H7 (cell line): ENCODE results near the gene GADD45A. TPM values are rescaled to one million over a fixed set of nuclear protein-coding genes. Genes with fewer than 3 reads are reported as not detected.
A peak's percentile ranks its signal among the peaks of the same experiment; 100 is the strongest.

Experiments
- DNase-seq: peaks from one replicate; pipeline ENCODE4 v3.0.0; 2012
- H3K27me3 ChIP-seq: 2 replicates; pipeline ENCODE4 v1.6.0; 2011; ENCODE audit warnings: mild to moderate bottlenecking, low read length; ENCODE audit not compliant: control insufficient read depth, insufficient read depth
- H3K36me3 ChIP-seq: replicated peaks from 2 replicates; pipeline ENCODE4 v1.5.1; 2011; ENCODE audit warnings: low read length; ENCODE audit not compliant: control insufficient read depth, insufficient read depth
- H3K4me3 ChIP-seq: 2 replicates; pipeline ENCODE4 v1.5.1; 2011; ENCODE audit warnings: low read depth, mild to moderate bottlenecking, control low read depth, low read length, moderate library complexity; ENCODE audit not compliant: insufficient read depth
- total RNA-seq: library from RNA; depleted of rRNA; stranded (reverse); fragments of >200 nt; shearing (Covaris generic); gene quantifications from 2 replicates; pipeline ENCODE4 v1.2.3, GENCODE V29; 2014; rRNA removed

The GADD45A gene, protein sequence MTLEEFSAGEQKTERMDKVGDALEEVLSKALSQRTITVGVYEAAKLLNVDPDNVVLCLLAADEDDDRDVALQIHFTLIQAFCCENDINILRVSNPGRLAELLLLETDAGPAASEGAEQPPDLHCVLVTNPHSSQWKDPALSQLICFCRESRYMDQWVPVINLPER
- total RNA-seq, result 18.3 TPM in 2 replicates

DNA sequence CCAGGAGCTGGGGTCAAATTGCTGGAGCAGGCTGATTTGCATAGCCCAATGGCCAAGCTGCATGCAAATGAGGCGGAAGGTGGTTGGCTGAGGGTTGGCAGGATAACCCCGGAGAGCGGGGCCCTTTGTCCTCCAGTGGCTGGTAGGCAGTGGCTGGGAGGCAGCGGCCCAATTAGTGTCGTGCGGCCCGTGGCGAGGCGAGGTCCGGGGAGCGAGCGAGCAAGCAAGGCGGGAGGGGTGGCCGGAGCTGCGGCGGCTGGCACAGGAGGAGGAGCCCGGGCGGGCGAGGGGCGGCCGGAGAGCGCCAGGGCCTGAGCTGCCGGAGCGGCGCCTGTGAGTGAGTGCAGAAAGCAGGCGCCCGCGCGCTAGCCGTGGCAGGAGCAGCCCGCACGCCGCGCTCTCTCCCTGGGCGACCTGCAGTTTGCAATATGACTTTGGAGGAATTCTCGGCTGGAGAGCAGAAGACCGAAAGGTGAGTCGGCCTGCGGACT is at the start of gene GADD45A:
TSS of gene GADD45A (plus strand) at position 135 of the 491 bp plus-strand sequence. CDS start at position 429, 294 bp downstream.
- peak within 1 kb of the TSS; percentile 98 for H3K4me3 ChIP-seq
- no peaks in the 10 kb centered on the region for H3K27me3 ChIP-seq
- peaks cover 7% of the 10 kb centered on the region for H3K36me3 ChIP-seq
- peak; percentile 95 for DNase-seq

DNA sequence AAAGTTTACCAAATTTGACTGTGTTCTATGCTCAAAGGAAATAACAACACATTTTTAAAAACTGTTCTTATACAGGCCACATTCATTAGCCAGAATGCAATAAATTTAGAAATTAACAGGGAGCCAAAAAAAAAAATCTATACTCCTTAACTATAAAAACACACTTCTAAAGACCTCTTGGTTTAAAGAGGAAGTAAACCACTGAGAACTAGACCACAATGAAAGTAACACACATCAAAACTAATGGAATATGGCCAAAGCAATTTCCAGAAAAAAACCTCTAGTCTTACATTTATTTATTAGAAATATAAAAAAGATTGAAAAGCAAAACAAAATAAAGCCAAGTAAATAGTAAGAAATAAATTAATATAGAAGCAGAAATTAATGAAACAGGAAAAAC is 48.9 kb upstream of the GADD45A start:
- Histone ChIP-seq H3K4me3 (no peak overlapping the region), H3K27me3 (no peaks in the 10 kb centered on the region), H3K36me3 (no peaks in the 10 kb centered on the region)
- DNase-seq, result no peak

DNA sequence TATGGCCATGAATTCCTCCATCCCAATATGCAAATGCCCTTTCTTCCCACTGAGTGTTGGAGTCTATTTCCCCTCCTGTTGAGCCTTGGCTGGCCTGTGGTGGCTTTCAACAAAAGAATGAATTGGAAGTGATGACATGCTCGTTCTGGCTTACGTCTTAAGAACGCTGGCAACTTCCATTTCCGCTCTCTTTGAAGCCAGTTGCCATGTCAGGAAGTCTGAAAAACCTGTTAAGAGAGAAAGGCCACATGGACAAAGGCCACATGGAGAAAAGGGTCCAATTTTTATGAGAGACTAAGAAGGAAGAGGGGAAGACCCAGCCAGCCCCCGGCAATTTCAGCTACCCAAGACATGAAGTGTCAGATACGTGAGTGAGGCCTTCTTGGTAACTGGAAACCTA is 45.6 kb upstream of the GADD45A start:
- DNase-seq, result no peak
- no peak overlapping the region for H3K4me3 ChIP-seq

DNA sequence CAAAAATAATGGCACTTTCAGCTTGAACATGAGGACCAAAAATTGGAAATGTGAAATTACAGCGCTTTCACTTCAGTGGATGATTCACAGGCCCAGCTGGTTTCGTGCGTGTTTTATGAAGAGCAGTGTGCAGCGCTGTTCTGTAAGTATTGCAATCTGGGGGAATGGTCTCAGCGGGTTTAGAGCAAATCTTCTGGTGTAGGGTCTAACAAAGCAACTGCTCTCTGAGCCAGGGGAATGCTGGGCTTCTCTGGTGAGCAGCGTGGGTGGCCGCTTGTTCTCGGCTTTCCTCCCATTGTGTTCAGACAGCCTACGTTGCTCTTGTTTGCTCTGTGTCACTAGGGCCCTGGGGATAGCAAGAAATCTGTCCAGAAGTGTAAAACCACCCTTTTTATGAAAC is 42.4 kb upstream of the GADD45A start:
- H3K4me3 ChIP-seq, result no peak overlapping the region
- DNase-seq, result peak; percentile 7
- H3K36me3 ChIP-seq, result no peaks in the 10 kb centered on the region
- H3K27me3 ChIP-seq, result no peaks in the 10 kb centered on the region

More for the DNA sequence above, 45.6 kb upstream of the GADD45A start:
- Histone ChIP-seq H3K27me3 (no peaks in the 10 kb centered on the region), H3K36me3 (no peaks in the 10 kb centered on the region)

DNA sequence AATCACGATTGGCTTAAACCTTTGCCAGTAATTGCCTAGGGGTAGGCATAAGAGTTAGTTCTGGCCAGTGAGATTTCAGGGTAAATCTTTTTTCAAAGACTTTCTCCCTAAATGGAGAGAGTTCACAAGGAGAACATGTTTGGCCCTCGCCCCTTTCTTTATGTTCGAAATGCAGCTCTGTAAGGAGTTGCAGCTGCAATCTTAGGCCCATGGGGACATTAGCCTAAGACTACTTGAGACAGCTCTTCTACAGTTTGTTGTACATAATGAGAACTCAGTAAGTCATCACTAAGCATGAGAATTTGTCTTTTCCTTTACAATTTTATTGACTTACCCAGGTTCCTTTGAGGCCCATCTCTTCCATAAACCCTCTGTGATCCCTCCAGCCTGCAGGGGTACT is 40.4 kb upstream of the GADD45A start:
- no peak for DNase-seq
- Histone ChIP-seq H3K4me3 (no peak overlapping the region), H3K36me3 (no peaks in the 10 kb centered on the region), H3K27me3 (no peaks in the 10 kb centered on the region)

DNA sequence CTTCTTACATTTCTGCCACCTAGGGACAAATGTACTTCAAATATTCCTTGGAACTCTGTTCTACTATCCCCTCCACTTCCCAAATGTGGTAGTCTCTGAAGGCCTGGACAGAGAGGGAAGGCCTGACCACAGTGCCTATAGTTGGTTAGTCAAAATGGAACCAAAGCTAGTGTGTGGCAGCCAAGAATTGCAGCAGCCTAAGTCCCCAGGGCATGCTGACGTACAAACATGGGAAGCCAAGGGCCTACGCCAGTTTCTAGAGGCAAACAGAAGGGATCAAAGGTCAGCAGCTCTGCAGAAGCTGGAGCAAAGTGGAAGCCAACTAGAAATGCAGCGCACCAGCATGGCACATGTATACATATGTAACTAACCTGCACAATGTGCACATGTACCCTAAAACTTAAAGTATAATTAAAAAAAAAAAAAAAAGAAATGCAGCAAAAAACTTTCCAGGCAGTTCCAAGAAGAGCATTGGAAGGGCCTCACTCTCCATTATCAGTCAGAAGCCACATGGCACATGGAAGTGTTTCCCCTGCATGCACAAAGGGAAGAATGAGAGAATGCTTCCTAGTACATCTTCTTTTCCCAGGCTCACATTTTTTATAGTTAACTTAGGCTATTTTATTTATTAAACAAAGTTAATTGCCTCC is 39.4 kb upstream of the GADD45A start:
- Histone ChIP-seq H3K4me3 (no peak overlapping the region), H3K36me3 (no peaks in the 10 kb centered on the region), H3K27me3 (no peaks in the 10 kb centered on the region)
- DNase-seq, result no peak

DNA sequence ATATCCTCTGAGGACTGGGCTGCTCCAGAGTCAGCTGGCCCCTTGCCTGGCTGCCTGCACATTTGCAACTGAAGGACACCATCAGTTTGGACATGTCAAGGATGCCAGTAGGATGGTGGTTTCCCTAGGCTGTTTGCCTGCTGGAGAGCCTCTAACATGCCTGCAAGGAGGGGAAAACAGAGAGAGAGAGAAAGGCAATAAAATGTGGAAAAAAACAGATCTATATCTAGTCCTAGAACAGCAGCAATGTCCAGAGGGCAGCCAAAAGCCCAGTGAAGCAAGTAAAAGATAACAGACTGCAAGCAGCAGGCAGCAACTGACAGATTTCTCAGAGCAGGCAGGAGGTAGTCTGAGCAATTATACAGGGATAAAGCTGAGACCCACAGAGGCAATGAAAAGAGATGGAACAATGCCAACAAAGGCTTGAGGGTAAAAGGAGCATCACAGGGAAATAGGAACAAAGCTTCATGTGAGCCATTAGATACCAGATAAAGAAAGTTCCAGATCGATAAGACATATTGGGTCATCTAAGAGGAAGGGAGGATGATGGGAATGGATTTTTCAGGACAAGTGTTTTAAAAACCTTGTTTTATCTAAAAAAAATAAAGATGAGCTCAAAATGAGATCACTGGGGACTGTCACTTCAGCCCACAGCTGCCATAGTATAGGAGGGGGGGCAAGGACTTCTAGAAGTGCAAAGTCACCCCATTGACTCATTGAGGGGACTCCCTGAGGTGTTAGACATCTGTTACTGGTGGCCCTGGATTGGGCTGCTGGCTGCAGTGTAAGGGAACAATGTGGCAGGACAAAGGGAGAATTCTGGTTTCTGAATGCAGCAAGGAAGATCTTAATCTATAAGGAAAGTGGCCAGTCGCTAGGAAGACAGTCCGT is 38.6 kb upstream of the GADD45A start:
- no peaks in the 10 kb centered on the region for H3K27me3 ChIP-seq
- no peaks in the 10 kb centered on the region for H3K36me3 ChIP-seq
- H3K4me3 ChIP-seq, result no peak overlapping the region
- DNase-seq, result no peak

DNA sequence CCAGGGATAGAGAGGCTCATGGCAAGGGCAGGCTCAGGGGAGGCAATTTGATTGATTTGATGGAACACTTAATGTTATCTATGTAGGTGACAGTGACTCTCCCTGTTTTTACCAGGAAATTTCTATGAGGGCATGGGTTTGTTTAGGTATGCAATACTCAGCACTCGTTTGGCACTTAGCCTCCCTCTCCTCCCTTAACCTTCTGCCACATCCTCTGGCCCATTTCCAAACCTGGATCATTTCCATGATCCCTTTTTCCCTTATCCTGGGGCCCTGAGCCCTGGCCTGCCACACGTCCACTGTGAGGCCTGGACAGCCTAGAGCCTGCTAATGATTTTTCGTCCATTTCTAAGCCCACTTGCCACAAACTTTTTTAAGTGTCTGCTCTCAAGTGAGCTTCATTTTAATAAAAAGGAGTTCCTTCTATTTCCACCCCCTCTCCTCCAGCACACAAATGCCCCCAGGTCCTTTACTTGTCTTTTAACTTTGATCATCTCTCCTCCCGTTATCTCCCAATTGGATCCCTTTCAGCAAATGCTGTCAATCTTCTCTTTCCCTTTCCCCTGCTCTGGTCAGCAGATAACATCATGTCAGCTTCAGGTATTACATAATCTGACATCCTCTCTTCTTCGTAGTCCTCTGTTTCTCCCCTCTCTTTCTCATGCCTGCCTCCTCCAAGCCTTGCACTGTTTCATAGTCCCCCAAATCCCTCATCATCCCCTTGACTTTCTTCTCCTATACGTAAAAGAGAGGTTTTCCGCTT is 37.8 kb upstream of the GADD45A start:
- no peak for DNase-seq
- Histone ChIP-seq H3K27me3 (no peaks in the 10 kb centered on the region), H3K4me3 (no peak overlapping the region)

DNA sequence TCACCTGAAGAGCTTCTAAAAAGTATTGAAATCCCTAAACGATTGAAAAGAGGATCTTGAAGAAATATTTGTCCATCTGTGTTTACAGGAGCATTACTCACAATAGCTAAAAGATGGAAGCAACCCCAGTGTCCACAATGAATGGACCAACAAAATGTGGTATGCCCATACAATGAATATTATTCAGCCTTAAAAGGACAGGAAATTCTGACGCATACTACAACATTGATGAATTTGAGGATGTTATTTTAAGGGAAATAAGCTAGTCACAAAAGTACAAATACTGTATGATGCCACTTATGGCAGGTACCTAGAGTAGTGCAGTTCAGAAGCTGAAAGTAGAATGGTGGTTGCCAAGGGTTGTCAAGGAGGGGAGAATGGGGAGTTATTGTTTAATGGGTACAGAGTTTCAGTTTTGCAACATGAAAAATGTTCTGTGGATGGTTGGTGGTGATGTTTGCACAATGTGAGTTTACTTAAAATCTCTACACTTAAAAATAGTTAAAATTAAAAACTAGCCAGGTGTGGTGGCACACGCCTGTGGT is 37.1 kb upstream of the GADD45A start:
- Histone ChIP-seq H3K27me3 (no peaks in the 10 kb centered on the region), H3K4me3 (no peak overlapping the region), H3K36me3 (no peaks in the 10 kb centered on the region)

More for the DNA sequence above, 37.8 kb upstream of the GADD45A start:
- no peaks in the 10 kb centered on the region for H3K36me3 ChIP-seq

DNA sequence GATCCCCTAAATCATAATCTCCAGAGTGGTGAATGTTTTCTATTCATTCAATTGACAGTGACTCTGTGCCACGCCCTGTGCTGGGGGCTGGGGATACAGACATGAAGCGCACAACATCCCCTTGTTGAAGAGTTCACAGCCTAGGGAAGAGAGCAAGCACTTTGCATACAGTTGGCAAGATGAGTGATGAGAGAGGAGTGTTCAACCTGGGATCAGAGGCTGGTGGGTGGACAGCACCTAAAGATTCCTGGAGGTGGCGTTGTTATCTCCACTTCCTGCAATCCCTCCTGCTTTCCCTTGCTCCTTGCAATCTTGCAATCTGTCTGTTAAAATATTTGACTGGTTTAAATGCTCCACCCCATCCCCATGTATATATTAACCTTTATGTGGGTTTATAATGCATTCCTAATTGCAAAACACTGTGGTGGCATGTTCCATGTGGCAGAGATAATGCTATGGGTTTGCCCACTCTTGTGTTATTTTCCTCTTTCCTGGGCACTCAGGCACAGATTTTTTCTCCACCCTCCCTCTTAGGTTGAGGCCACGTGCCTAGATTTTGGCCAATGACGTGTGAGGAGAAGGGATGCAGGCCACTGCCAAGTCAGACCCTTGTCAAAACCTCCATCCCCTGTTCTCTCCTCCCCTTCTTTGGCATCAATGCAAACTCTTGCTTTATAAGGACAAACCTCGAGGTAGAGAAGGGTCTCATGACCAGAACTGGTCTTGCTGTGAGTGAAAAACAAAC is 36.2 kb upstream of the GADD45A start:
- H3K4me3 ChIP-seq, result no peak overlapping the region
- peak; percentile 19 for DNase-seq
- H3K36me3 ChIP-seq, result no peaks in the 10 kb centered on the region
- no peaks in the 10 kb centered on the region for H3K27me3 ChIP-seq

More for the DNA sequence above, 37.1 kb upstream of the GADD45A start:
- no peak for DNase-seq

DNA sequence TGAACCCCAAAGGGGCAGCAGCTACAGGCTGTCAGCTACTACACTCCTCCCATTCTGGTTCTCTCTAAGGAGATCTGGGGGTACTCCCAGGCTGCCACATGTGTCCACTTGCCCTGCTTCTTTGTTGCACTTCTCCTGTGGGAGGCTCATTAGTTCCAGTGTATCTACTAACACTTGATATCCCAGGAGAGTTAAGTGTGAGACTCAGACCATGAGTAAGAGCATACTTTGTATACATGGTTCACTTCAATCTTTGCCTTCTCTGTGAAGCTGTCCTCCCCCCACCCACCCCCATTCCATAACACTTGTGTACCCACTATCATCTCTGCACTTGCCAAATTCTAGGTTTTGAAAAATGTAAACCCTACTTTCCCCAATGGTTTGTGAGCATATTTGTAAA is 34.9 kb upstream of the GADD45A start:
- Histone ChIP-seq H3K36me3 (no peaks in the 10 kb centered on the region), H3K4me3 (no peak overlapping the region), H3K27me3 (no peaks in the 10 kb centered on the region)
- no peak for DNase-seq

DNA sequence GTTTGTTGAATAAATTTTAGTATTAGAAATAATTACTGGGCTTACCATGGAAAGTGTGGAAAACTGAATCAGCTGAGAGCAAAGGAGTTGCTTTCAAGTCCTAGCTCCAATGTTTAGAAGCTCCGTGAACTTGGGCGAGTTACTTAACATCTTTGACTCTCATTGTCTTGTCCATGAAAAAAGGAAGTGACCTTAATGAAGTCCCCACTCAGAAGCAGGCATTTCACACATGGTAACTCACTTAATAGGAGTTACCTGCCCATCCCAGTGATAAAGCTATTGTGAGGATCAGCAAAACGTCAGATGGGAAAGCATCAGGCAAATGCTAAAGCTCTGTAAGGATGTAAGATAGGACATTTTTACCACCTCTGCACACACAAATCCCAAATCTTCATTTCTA is 34.0 kb upstream of the GADD45A start:
- Histone ChIP-seq H3K4me3 (no peak overlapping the region), H3K27me3 (no peaks in the 10 kb centered on the region), H3K36me3 (no peaks in the 10 kb centered on the region)
- DNase-seq, result no peak

DNA sequence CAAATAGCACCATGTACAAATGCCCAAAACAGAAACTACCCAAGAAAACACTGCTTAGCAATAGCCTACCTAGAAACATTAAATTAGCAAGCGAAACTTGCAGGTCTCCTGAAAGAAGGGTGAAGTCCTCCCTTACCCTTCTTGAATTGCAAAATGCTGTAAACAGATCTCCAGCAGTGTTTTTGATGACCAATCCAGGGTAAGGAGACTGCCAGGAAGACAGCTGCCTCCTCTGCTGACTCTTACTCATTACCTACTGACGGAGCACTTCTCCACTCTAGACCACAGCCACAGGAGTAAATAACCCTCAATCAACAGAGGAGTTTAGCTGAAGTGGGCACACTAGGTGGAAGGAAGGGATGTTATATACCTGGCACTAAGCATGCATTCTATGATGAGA is 32.2 kb upstream of the GADD45A start:
- H3K4me3 ChIP-seq, result no peak overlapping the region
- DNase-seq, result no peak
- no peaks in the 10 kb centered on the region for H3K36me3 ChIP-seq
- no peaks in the 10 kb centered on the region for H3K27me3 ChIP-seq
